NCI-H2196 (cell line): ENCODE measurements around the gene MAB21L3.
A peak's percentile ranks its signal among the peaks of the same experiment; 100 is the strongest.
"Not testable (repeated sequence)": the region's sequence is repeated elsewhere in the genome, so short reads cannot be mapped to it uniquely, and the experiment has no call there.

Experiments
- DNase-seq: peaks from one replicate; lab custom pipeline; 2025; ENCODE audit not compliant: unreplicated experiment; lab: John Stamatoyannopoulos, UW

Gene MAB21L3

DNA sequence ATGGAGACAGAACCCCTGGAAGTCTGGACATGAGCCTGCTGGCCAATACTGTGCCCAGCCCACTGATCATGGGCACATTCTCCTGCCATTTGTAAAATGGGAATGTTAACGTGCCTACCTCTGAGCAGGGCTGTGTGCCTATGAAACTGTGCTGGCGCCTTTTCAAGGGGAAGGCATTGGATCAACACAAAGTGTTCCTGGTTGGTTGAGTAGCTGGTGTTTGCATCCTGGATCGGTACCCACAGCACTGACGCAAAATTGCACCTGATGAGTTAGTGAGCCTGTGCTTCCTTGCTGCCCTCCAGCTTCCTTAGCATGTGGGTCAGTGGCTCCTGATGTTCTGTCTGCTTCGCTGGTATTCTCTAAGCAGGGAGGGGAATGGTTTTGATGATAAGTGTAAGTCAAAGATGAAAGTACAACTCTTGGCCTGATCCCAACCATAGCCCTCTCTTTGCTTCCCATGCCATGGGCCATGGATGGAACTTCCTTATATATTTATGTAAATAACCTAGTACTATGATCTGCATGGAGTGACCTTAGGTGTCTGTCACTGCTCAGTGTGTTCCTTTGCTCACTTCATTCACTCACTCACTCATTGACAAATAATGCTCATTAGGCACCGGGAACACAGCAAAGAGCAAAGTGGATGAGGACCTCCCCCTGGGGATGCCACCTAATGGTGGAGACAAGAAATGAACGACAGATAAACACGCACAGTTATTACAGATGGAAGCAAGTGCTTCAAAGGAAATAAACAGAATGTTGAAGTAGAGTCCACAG, 22.7 kb downstream of the MAB21L3 start:
- DNase-seq: no peak

DNA sequence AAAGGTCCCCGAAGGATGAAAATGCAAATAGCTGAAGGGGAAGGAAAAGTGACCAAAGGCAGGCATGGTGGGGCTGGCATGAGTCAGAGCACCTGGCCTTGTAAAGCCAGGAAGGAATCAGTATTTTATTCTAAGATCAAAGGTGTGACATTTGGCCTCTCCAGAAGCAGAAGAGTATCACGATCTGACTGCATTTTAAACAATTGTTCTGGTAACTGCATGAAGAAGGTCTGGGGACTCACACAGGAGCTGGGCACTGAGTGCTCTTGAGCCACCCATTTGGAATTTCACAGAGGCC, 23.2 kb downstream of the MAB21L3 start:
- no peak for DNase-seq

DNA sequence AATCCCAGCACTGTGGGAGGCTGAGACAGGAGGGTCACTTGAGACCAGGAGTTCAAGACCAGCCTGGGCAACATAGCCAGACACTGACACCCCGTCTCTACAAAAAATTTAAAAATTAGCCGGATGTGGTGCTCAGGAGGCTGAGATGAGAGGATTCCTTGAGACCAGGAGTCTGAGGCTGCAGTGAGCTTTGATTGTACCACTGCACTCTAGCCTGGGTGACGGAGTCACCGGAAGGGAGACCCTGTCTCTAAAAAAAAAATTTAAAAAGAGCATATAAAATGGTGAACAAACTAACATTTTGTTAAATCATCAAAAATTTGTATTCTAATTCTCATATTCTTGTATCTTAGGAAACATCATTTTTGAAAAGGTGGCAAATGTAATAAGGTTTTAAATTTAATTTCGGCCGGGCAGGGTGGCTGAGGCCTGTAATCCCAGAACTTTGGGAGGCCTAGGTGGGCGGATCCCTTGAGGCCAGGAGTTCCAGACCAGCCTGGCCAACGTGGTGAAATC, 27.1 kb downstream of the MAB21L3 start:
- no peak for DNase-seq

DNA sequence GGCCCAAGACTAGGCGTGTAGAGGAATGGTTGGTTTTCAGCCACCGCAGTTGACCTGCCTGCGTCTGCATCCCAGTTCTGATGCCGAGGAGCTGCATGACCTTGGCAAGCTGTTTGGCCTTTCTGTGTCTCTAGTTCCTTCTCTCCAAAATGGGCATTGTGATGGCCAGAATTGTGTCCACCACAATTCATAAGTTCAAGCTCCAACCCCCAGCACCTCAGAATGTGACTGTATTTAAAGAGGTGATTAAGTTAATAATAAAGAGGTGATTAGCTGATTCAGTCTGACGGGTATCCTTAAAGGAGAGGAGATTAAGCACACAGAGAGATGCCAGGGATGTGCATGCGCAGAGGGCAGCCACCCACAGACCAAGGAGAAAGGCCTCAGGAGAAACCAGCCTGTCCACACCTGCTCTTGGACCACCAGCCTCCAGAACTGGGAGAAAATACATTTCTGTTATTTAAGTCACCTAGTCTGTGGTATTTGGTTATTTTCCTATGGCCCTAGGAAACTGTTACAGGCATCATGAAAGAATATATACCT, 28.5 kb downstream of the MAB21L3 start:
- DNase-seq: no peak

DNA sequence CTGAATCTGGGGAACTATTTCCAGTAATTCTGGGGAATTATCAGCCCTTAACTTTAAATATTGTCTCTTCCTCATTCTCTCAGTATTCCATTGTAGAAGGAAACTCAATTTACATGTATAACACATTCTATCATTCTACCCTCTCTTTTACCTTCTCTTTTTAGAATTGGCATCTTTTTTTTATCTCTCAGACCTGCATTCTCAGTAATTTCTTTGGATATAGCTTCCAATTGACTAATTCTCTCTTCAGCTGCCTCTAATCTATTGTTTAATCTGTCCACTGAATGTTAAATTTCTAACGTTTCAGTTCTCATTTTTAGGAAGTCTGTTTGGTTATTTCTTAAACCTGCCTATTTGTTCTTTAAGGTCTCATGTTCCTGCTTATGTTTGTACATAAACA, 33.0 kb downstream of the MAB21L3 start:
- no peak for DNase-seq

DNA sequence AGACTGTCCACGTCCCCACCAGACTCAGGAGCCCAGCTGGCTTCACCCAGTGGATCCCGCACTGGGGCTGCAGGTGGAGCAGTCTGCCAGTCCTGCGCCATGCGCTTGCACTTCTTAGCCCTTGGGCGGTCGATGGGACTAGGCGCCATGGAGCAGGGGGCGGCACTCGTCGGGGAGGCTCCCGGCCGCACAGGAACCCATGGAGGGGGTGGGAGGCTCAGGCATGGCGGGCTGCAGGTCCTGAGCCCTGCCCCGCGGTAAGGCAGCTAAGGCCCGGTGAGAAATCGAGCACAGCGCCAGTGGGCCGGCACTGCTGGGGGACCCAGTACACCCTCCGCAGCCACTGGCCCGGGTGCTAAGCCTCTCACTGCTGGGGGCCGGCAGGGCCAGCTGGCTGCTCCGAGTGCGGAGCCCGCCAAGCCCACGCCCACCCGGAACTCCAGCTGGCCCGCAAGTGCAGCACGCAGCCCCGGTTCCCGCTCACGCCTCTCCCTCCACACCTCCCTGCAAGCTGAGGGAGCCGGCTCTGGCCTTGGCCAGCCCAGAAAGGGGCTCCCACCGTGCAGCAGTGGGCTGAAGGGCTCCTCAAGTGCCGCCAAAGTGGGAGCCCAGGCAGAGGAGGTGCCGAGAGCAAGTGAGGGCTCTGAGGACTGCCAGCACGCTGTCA, 35.4 kb downstream of the MAB21L3 start:
- not testable (repeated sequence) for DNase-seq

DNA sequence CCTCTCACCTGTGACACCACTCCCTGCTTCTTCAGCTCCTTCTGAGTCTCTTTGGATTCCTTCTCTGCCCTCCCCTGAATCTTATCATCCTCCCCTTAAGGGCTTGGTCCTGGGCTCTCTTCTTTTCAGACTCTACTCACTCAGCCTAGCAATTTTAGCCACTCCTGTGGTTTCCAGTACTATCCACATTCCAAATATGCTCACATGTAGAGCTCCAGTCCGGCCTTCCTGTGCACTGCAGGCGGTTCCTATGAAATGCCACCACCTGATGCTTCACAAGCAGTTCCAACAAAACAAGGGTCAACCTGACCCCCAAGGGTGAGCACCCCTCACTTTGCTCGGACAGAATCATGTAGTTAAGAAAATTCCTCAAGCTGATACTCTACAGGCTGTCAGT, 35.9 kb downstream of the MAB21L3 start:
- no peak for DNase-seq

DNA sequence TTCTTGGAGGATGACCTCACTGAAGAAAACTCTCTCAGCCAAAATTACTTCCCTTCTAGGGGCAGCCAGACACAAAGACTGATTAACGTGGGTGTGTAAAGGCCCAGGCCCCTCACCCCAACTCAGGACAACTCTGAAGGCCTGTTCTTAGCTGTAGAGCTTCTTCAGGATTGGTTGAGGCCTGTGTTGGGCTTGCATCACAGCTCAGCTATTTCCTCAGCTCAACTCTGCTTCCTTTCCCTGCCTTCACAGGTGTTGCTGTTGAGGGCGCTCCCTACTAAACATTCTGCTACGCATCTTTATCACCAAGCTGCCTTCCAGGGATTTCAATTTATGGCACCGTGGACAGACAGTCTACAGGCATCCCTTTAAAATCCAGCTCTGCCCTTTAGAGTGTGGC, 36.8 kb downstream of the MAB21L3 start:
- no peak for DNase-seq

DNA sequence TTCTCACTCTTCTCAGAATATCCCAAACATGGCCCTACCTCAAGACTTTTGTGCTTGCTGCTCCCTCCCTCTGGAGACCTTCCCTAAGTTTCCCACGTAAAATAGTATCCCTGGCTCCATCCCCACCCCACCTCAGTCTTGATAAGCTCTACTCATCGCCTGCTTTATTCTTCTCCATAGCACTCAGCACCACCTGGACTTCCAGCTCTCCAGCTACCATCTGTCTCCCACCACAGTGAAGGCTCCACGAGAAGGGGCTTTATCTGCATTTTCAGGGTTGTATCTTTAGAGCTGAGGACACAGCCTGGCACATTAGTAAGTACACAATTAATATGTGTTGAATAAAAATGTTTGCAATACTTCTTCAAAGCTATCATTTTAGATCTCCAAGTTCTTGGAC, 37.8 kb downstream of the MAB21L3 start:
- DNase-seq: no peak

DNA sequence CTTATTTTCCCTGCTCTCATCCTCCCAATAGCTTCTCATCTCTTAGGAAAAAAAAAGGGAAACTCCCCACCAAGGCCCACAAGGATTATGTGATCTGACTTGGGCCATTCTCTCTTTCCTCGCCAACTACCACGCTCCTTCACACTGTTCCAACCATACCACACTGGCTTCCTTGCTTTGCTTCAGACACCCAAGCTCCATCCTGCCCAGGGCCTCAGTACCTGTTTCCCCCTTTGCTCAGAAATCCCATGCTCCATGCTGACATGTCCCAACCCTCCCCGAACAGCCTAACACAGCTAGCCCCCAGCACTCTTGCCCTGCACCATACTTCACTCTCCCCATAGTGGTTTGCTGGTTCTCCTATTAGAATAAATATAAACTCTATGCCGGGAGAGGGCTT, 39.2 kb downstream of the MAB21L3 start:
- no peak for DNase-seq

DNA sequence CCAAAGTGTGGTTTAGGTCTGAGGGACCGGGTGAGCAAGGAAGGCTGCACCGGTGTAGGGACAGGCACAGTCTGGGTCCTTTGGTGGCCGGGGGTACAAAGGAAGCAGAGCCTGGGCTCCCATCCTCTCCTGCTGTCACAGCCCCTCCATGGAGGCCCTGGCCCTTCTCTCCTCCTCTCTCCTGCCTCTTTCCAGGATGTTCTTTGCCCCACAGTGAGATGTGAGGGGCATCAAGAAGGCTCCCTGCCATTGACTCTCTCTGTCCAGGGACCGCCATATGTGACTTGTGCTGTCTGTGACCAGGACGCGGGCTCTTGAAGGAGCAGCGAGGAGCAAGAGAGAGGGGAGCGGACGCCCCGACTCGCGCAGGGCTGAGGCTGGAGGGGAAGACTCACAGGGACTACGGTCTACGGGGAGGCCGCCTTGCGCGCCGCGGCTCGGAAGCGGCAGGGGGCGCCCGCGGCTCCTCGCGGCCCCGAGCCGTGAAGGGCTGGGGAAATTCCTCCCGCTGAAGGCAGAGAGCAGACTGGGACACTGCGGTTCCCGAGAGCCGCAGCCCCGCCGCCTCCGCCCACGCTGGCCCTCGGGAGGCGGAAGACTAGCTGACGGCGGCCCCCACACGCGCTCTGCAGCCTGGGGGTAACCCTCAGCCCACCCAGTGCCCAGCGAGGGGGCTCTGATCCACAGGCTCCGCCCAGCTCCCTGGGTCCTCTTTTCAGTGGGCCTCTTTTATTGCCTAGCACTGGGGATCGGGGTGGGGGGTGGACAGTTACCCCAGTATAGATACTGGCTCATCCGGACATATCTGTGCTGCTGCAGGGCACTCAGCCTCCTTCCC, 40.8 kb downstream of the MAB21L3 start:
- peak; percentile 85 for DNase-seq

DNA sequence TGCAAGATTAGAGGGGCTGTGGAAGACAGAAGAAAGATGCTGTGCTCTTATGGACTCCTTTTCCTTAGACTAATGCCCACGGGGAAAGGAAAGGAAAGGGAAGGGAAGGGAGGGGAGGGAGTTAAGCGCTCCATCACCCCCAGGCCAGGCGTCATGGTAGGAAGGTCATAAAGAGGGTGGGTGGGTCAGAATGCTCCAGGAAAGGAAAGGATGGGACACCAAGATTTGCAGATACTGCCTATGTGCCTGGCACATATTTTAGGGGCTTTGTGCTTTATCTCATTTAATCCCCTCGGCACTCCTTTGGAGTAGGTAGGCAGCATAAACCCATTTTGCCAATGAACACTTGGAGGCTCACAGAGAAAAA, 41.4 kb downstream of the MAB21L3 start:
- DNase-seq: no peak

DNA sequence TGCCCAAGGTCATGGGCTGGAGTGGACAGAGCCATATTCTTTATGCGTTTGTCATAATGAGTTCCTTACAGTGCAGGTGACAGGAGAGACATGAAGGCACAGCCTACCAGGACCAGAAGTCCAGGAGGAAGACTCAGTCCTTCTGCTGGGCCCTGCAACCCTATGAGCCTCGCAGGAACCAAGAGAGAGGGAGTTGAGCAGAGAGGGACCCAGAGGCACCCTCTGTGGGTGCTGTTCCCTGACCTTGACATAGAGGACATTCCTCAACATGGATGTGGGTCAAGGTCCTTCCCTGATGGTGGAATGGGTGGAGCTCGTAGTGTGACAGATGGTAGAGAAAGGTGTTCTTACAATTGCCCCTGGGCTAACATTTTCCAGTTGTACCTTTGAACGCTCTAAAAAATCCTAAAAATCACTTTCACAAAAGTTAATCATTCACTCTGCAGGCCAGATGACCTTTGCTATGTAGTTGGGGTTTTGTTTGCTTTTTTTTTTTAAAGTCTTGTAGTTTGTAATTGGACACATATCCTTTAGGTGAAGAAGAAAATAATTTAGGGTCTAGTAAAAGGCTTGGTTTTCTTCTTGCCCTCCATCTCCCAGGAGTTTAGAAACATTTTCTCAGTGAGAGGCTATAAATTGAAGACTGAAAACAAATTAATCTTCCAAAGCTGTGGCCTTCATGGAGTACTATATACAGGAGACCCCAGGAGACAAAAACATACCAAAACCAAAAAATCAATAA, 41.9 kb downstream of the MAB21L3 start:
- DNase-seq: no peak

DNA sequence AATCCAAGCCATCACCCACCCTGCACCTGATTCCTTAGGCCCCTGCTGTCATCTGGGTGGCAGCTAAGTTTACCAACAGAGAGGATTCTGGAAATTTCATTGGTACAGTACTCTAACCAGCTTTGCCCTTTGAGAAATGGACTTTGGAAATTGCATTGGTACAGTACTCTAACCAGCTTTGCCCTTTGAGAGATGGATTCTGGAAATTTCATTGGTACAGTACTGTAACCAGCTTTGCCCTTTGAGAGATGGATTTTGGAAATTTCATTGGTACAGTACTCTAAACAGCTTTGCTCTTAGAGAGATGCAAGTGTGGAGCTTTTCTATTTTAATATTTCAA, 42.5 kb downstream of the MAB21L3 start:
- no peak for DNase-seq

DNA sequence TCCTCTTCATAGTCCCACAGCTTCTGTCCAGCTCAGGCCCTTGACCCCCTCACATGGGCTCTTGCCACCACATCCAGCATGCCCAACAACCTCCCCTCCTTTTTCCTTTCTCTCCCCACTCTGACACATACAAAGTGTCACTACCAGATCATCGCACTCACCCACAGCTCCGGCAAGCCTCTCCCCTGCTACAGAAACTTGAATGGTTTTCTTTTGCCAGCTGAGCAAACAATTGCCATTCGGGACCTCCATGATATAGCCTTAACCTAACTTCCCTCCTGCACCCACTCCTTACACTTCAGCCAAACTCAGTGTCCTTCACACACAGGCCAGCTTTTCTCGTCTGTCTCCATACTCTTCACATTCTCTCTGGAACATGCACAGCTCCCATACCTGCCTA, 43.3 kb downstream of the MAB21L3 start:
- no peak for DNase-seq

DNA sequence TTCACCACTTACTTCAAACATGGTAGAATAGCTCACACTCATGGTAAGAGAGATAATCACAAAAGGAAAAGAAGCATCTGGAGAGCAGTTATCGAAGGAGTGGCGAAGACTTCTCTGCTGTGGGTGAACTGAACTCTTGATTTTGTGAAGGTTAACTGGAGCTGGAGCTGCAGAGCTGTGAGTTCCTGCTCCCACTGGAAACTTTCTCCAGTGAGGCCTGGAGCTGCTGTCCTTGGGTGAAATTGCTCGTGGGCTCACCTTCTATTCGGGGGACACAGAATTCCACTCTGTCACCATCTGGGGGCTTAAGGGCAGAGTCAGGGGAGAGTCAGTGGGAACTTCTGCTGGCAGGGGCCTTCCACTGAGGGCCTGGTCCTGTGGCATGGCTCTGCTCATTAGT, 45.9 kb downstream of the MAB21L3 start:
- DNase-seq: no peak

DNA sequence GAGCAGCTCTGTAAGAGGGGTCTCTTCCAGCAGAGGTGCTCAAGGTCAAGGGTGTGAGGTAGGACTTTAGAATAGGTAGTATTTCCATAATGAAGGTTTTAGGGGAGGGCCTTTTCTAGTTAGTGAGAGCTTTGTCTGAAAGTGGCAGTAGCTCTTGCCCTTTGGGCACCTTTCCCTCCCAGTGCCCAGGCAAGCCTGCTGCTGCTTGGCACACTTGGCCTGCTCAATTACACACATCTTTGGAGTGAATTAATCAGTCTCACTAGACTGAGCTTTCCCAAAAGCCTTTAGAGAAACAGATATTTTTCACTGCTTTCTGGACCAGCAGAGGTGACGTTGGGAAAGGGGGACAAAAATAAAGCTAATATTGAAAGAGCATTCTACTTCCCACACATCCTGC, 48.0 kb downstream of the MAB21L3 start:
- DNase-seq: no peak

DNA sequence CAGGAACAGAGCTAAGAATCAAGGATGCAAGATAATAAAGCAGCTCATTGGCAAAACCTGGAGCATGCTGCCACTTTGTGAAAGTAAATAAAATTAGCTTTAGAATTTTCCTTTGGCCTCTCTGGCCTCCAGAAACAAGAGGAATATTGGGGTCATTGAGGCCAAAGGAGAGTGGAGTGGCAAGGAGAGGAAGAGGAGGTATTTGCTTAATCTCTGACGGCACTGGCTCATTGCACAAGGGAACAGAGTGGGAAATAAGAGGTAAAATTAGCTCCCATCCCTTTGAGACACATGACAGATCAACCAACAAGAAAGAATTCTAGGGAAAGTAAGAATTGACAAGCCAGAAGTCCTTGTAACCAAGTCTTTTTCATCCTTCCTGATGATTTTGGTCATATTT, 48.4 kb downstream of the MAB21L3 start:
- no peak for DNase-seq

DNA sequence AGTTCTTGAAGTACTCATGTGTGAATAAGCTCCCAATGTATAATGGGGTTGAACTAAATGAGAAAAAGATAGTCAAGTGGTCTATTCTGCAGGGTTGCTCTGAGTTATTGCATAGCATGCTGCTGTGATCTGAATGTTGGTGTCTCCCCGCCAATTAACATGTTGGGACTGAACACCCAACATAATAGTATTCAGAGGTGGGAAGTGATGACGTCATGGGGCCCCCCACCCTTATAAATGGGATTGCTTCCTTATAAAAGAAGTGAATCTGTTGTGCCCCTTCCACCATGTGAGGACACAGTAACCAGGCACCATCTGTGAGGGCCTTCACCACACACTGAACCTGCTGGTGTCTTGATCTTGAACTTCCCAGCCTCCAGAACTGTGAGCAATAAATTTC, 50.2 kb downstream of the MAB21L3 start:
- no peak for DNase-seq

DNA sequence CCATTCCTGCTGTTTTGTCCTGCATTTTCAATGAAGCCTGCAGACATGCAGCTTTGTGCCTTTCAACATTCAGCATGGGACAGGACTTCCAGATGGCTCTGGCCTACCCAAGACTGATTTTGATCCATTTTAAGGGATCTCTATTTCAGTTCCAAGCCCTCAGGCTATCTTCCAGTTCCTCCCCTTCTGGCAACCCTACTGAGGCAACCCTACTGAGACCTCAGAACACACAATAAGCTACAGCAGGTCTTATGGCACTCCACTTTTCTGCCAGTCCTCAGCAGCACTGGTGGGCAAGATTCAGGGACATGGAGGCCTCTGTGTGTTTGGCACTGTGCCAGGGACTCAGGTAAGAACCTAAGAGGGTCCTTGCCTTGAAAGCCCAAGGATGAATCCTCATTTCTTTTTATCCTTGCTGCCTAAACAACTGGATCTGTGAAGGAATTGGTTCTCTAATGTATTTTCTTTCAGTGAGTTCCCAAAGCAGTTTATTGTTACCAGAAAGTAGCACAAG, 50.7 kb downstream of the MAB21L3 start:
- DNase-seq: no peak

DNA sequence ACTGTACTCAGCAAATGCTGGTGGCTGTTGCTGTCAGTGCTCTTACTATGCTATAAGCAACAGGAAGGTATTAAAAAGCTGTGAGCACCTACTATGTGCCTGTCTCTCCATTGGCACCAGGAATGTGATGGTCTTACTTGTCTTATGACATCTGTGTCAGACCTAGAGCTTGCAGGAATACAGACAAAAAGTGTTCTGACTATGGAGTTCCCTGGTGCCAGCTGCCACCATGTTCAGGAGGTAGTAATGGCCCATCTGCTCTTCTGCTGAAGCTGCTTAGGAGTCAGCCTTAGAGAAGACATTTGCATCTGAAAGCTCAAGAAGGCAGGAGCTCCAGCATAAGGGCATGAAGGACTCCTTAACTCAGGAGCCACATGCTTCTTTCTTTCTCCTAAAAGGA, 52.3 kb downstream of the MAB21L3 start:
- DNase-seq: no peak
